Measurements from ENCODE around the gene POT1. TPM values are rescaled to one million over a fixed set of nuclear protein-coding genes. Genes with fewer than 3 reads are reported as not detected.

POT1 gene
- total RNA-seq, 4 donors from 2014 or later = 3.7 to 15.1 (median 14.7) TPM

DNA sequence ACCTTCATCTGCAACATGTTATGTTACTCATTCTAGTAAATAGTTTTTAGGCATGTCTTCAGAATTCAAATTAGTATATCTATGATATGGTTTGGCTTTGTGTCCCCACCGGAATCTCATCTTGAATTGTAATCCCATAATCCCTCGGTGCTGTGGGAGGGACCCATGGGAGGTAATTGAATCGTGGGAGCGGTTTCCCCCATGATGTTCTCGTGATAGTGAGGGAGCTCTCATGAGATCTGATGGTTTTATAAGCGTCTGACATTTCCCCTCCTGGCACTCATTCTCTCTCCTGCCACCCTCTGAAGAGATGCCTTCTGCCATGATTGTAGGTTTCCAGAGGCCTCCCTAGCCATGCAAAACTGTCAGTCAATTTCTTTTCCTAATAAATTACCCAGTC is 143.6 kb downstream of the POT1 start:
- H3K9me3 ChIP-seq = no peaks in the 10 kb centered on the region
- TF ChIP-seq EP300 (IDR thresholded peaks at IDR 0.05; ENCODE audit: low read depth) (no peak), POLR2AphosphoS5 (IDR thresholded peaks at IDR 0.05) (no peak), POLR2A (IDR thresholded peaks at IDR 0.05) (no peak)
- TF ChIP-seq, protein P1, sequence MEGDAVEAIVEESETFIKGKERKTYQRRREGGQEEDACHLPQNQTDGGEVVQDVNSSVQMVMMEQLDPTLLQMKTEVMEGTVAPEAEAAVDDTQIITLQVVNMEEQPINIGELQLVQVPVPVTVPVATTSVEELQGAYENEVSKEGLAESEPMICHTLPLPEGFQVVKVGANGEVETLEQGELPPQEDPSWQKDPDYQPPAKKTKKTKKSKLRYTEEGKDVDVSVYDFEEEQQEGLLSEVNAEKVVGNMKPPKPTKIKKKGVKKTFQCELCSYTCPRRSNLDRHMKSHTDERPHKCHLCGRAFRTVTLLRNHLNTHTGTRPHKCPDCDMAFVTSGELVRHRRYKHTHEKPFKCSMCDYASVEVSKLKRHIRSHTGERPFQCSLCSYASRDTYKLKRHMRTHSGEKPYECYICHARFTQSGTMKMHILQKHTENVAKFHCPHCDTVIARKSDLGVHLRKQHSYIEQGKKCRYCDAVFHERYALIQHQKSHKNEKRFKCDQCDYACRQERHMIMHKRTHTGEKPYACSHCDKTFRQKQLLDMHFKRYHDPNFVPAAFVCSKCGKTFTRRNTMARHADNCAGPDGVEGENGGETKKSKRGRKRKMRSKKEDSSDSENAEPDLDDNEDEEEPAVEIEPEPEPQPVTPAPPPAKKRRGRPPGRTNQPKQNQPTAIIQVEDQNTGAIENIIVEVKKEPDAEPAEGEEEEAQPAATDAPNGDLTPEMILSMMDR (IDR thresholded peaks at IDR 0.05) = no peak
- in situ Hi-C loops (cut with MboI; ENCODE audit: low pct_ligation_motif_present in 1 of 4, low pct_unique_long_range_greater_than_20kb in 1 of 4, low sequenced_read_pairs in 3 of 4) (loop anchor here in 3 of 4 donors (10.0 to 25.0 kb wide), 2 partner anchors 624 to 631 kb away; no protein-coding TSS in a partner anchor), intact Hi-C loops (cut with DNase I; ENCODE audit: low total_unique reads) (no loop called here)
- DNase-seq = no peak
- no peak overlapping the region for H3K27ac ChIP-seq
- no peaks in the 10 kb centered on the region for H3K36me3 ChIP-seq
- no peaks in the 10 kb centered on the region for H3K27me3 ChIP-seq
- no peak overlapping the region for H3K4me3 ChIP-seq
- H3K4me1 ChIP-seq = no peaks in the 10 kb centered on the region
- WGBS, 2 donors (ENCODE audit: low coverage in 1 of 2) = 58 to 69% methylated on average over 6 of the region's 6 CpGs

DNA sequence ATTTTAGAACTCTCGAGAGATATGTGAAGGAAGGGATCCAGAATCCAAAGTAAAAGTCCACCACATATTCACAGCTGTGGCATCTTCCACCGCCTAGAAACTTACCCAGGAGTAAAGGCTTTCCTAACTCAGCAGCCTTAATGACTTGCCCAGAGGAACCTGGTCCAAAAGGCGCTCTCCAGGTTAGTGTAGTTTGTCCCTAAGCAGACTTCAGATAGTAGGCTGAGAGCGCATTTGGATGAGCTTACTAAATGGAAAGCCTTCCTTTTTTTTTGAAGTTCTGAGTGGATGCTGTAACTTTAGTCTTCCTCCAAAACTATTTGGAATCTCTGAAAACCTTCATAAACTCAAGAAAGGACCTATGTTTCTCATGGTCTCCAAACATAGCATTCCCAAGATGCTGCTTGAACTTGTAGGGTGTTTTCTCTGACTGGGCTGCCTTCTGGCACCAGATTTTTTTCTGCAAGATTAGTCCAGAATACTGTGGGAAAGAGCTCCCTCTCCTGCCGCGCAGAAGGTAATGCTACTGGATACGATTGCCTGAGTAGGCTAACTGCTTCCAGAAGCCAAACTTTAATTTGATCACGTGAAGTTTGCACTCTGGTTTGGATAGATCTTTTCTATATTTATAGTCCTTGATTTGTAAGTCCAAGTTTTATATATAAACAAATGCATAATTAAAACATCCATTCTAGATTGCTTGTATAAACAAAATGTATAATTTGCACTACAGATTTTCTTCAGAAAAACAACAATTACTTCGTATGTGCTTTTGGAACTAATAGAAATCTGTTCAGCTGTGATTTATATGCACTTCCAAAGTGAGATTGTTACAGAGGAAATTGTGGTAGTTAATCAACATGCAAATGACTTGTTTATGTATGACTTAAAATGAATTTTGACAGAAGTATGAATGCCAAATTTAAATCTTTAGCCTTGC is 144.5 kb downstream of the POT1 start:
- H3K4me3 ChIP-seq = no peak overlapping the region
- no peak overlapping the region for H3K27ac ChIP-seq
- H3K9me3 ChIP-seq = no peaks in the 10 kb centered on the region
- in situ Hi-C loops (cut with MboI; ENCODE audit: low pct_ligation_motif_present in 1 of 4, low pct_unique_long_range_greater_than_20kb in 1 of 4, low sequenced_read_pairs in 3 of 4) (loop anchor here in 3 of 4 donors (10.0 to 25.0 kb wide), 2 partner anchors 623 to 630 kb away; no protein-coding TSS in a partner anchor), intact Hi-C loops (cut with DNase I; ENCODE audit: low total_unique reads) (no loop called here)
- WGBS, 2 donors (ENCODE audit: low coverage in 1 of 2) = 41 to 46% methylated on average over 1 to 9 of the region's 9 CpGs
- no peaks in the 10 kb centered on the region for H3K4me1 ChIP-seq
- TF ChIP-seq EP300 (IDR thresholded peaks at IDR 0.05; ENCODE audit: low read depth) (no peak), POLR2AphosphoS5 (IDR thresholded peaks at IDR 0.05) (no peak)
- TF ChIP-seq, protein P1 (IDR thresholded peaks at IDR 0.05) = peak; percentile 62 to 75 (median 63)
- peak; percentile 44 for DNase-seq
- no peaks in the 10 kb centered on the region for H3K36me3 ChIP-seq
- H3K27me3 ChIP-seq = no peaks in the 10 kb centered on the region

DNA sequence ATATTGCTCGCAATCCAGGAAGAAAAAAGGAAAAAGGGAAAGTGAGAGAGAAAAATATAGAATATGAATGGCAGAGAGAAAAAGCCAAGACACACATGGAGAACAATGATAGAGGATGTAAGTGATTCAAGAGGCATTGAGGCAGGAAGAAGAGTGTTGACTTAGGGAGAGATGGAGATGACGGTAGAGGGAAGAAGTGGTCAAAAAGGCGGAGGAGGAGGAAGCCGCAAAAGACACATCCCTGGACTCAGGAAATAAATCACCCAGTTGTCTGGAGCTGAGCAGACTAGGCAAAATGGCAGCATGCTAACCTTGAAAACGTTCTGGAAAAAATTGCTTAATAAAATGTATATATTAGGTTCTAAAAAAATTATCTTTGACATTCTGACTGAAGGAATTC is 146.4 kb downstream of the POT1 start:
- in situ Hi-C loops (cut with MboI; ENCODE audit: low pct_ligation_motif_present in 1 of 4, low pct_unique_long_range_greater_than_20kb in 1 of 4, low sequenced_read_pairs in 3 of 4) (loop anchor here in 3 of 4 donors (10.0 to 25.0 kb wide), 2 partner anchors 621 to 628 kb away; no protein-coding TSS in a partner anchor), intact Hi-C loops (cut with DNase I; ENCODE audit: low total_unique reads) (no loop called here)
- Histone ChIP-seq H3K9me3 (no peaks in the 10 kb centered on the region), H3K27me3 (no peaks in the 10 kb centered on the region), H3K36me3 (no peaks in the 10 kb centered on the region), H3K27ac (no peak overlapping the region), H3K4me3 (no peak overlapping the region), H3K4me1 (no peaks in the 10 kb centered on the region)
- TF ChIP-seq POLR2A (IDR thresholded peaks at IDR 0.05) (no peak), EP300 (IDR thresholded peaks at IDR 0.05; ENCODE audit: low read depth) (no peak), POLR2AphosphoS5 (IDR thresholded peaks at IDR 0.05) (no peak)
- TF ChIP-seq, protein P1 (IDR thresholded peaks at IDR 0.05) = no peak
- no peak for DNase-seq
- 78 to 80% methylated on average over 5 of the region's 5 CpGs for WGBS, 2 donors (ENCODE audit: low coverage in 1 of 2)

DNA sequence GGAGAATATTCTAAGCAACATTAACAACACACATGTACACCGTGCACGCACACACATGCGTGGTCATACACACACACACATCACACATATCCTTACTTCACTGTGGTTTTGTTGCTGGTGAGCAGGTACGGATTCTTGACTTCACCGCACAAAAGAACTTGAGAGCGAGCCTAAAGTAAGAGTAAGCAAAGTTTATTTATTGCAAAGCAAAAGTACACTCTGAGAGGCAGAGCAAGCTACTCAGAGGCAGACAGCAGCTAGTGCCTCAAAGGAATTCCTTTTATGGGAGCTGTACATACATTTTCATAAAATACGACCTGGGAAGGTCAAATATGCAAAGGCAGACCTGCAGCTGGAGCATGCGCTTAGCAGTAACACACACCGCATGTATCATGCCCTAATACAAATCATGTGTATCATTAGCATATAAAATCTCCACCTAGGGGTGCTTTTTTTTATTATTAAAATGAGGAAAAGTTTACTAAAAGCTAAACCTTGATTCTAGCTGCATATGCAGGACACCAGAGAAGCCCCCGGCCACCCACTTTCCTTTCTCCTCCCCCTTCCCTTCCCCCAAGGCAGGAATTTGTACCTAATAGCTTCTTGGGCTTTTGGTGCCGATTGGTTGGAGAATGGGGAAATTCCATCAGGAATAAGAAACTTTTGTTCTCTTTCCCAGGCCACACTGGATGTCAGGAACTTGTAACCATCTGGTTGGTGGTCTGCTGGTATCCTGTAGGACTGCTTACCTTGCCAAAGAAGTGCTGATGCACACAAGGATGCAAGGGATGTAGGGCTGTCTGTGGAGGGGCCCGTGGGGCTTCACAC is 147.5 kb downstream of the POT1 start:
- no peak overlapping the region for H3K27ac ChIP-seq
- H3K27me3 ChIP-seq = no peaks in the 10 kb centered on the region
- H3K36me3 ChIP-seq = no peaks in the 10 kb centered on the region
- intact Hi-C loops (cut with DNase I; ENCODE audit: low total_unique reads) (no loop called here), in situ Hi-C loops (cut with MboI; ENCODE audit: low pct_ligation_motif_present in 1 of 4, low pct_unique_long_range_greater_than_20kb in 1 of 4, low sequenced_read_pairs in 3 of 4) (loop anchor here in 3 of 4 donors (10.0 to 25.0 kb wide), 2 partner anchors 620 to 627 kb away; no protein-coding TSS in a partner anchor)
- TF ChIP-seq EP300 (IDR thresholded peaks at IDR 0.05; ENCODE audit: low read depth) (no peak), POLR2A (IDR thresholded peaks at IDR 0.05) (no peak), POLR2AphosphoS5 (IDR thresholded peaks at IDR 0.05) (no peak)
- TF ChIP-seq, protein P1 (IDR thresholded peaks at IDR 0.05) = no peak
- WGBS, 2 donors (ENCODE audit: low coverage in 1 of 2) = 72 to 79% methylated on average over 6 to 12 of the region's 12 CpGs
- no peak for DNase-seq
- no peaks in the 10 kb centered on the region for H3K9me3 ChIP-seq
- H3K4me1 ChIP-seq = no peaks in the 10 kb centered on the region
- no peak overlapping the region for H3K4me3 ChIP-seq

Data from transverse colon (tissue), 4 donors.